PC-9 (cell line): ENCODE data around the gene RPGRIP1L. TPM values are rescaled to one million over a fixed set of nuclear protein-coding genes. Genes with fewer than 3 reads are reported as not detected.

Source experiments
- BruUV-seq: library from RNA; stranded (reverse); fragments of 400-500 nt; replicated peaks from 2 replicates; lab custom pipeline; 2021; lab: Mats Ljungman, UMichigan
- CTCF ChIA-PET: fragments of 300-600 bp; sonication (Branson Sonifier 250); formaldehyde crosslinking; loops from one replicate; lab custom pipeline; 2022; ENCODE audit warnings: antibody characterized with exemption; lab: Charles Lee
- POLR2A ChIA-PET: fragments of 300-600 bp; sonication (Branson Sonifier 250); formaldehyde crosslinking; loops from one replicate; lab custom pipeline; 2022; ENCODE audit warnings: antibody characterized with exemption; ENCODE audit not compliant: unreplicated experiment; lab: Charles Lee
- DNase-seq, 2 experiments: peaks; one replicate each; pipeline versions ENCODE4 v3.0.0 to v3.0.0-alpha.2; 2015 to 2022; ENCODE audit warnings: mixed read lengths in 1 of 2
- H2AFZ ChIP-seq: fragments of 200-600 bp; sonication (generic); 2 replicates; pipeline ENCODE4 v1.8.1; 2017; ENCODE audit warnings: antibody characterized with exemption
- H3F3A ChIP-seq: fragments of 200-600 bp; sonication (generic); 2 replicates; pipeline ENCODE4 v1.8.1; 2017; ENCODE audit warnings: antibody characterized with exemption, mild to moderate bottlenecking, low read depth; ENCODE audit not compliant: insufficient read depth
- H3K27ac ChIP-seq: fragments of 200-600 bp; sonication (generic); 2 replicates; pipeline ENCODE4 v1.6.1; 2016; ENCODE audit warnings: mixed run types
- H3K27me3 ChIP-seq: fragments of 200-600 bp; sonication (generic); 2 replicates; pipeline ENCODE4 v1.6.1; 2016; ENCODE audit warnings: low read depth, mixed run types; ENCODE audit not compliant: insufficient read depth
- H3K36me3 ChIP-seq: fragments of 200-600 bp; sonication (generic); 2 replicates; pipeline ENCODE4 v1.6.1; 2016; ENCODE audit warnings: low read depth, mixed run types
- H3K4me1 ChIP-seq: fragments of 200-600 bp; sonication (generic); replicated peaks from 2 replicates; pipeline ENCODE4 v1.6.1; 2016; ENCODE audit warnings: mixed run types; ENCODE audit not compliant: insufficient read depth
- H3K4me2 ChIP-seq: fragments of 200-600 bp; sonication (generic); 2 replicates; pipeline ENCODE4 v1.6.1; 2017; ENCODE audit warnings: mixed run types
- H3K4me3 ChIP-seq: fragments of 200-600 bp; sonication (generic); 2 replicates; pipeline ENCODE4 v1.6.1; 2016; ENCODE audit warnings: mixed run types
- H3K79me2 ChIP-seq: fragments of 200-600 bp; sonication (generic); 2 replicates; pipeline ENCODE4 v1.6.1; 2017; ENCODE audit warnings: low read depth, mixed run types
- H3K9me2 ChIP-seq: fragments of 200-600 bp; sonication (generic); 2 replicates; pipeline ENCODE4 v1.8.1; 2017; ENCODE audit warnings: mild to moderate bottlenecking; ENCODE audit not compliant: insufficient read depth
- H3K9me3 ChIP-seq: fragments of 200-600 bp; sonication (generic); 2 replicates; pipeline ENCODE4 v1.8.1; 2016; ENCODE audit warnings: low read depth; ENCODE audit not compliant: insufficient read depth
- H4K20me1 ChIP-seq: fragments of 200-600 bp; sonication (generic); 2 replicates; pipeline ENCODE4 v1.8.1; 2017; ENCODE audit not compliant: insufficient read depth
- EZH2 ChIP-seq: fragments of 200-600 bp; sonication (generic); IDR thresholded peaks from 2 replicates; pipeline ENCODE4 v1.8.0; 2017; ENCODE audit warnings: antibody characterized with exemption, low read depth
- intact Hi-C: fragments of 100-400 bp; cut with micrococcal nuclease; formaldehyde crosslinking; loops from one replicate; pipeline ENCODE4 v1.10.0; 2022; ENCODE audit not compliant: unreplicated experiment
- total RNA-seq: library from RNA; stranded (reverse); gene quantifications from 2 replicates; pipeline ENCODE4 v1.2.3, GENCODE V29; 2021
- TF ChIP-seq, protein P1 (sequence below): fragments of 200-600 bp; sonication (generic); conservative IDR thresholded peaks from 2 replicates; pipeline ENCODE4 v1.6.1; 2017; ENCODE audit warnings: mixed run types, antibody characterized with exemption, mild to moderate bottlenecking, moderate library complexity

Gene RPGRIP1L
- total RNA-seq, 1 experiment from 2014 or later, result 14.0 TPM

- no peaks in the 10 kb centered on the region for H4K20me1 ChIP-seq
- H3K79me2 ChIP-seq, result no peaks in the 10 kb centered on the region
- ChIA-PET POLR2A (no interaction called here), CTCF (no interaction called here)
- intact Hi-C loops, result no loop called here
- no peak overlapping the region for H3K4me3 ChIP-seq
- no peak overlapping the region for H3K4me2 ChIP-seq
- no peak overlapping the region for H2AFZ ChIP-seq
- no peaks in the 10 kb centered on the region for H3K27me3 ChIP-seq
- BruUV-seq, result no TSS peak
- H3K9me2 ChIP-seq, result no peaks in the 10 kb centered on the region; the same call in 1 of the 2 replicates
- no peaks in the 10 kb centered on the region for H3K9me3 ChIP-seq
- no peak for DNase-seq
- no peaks in the 10 kb centered on the region for H3K36me3 ChIP-seq
- no peaks in the 10 kb centered on the region for H3K4me1 ChIP-seq
- TF ChIP-seq EZH2, result no peak
- TF ChIP-seq, protein P1, sequence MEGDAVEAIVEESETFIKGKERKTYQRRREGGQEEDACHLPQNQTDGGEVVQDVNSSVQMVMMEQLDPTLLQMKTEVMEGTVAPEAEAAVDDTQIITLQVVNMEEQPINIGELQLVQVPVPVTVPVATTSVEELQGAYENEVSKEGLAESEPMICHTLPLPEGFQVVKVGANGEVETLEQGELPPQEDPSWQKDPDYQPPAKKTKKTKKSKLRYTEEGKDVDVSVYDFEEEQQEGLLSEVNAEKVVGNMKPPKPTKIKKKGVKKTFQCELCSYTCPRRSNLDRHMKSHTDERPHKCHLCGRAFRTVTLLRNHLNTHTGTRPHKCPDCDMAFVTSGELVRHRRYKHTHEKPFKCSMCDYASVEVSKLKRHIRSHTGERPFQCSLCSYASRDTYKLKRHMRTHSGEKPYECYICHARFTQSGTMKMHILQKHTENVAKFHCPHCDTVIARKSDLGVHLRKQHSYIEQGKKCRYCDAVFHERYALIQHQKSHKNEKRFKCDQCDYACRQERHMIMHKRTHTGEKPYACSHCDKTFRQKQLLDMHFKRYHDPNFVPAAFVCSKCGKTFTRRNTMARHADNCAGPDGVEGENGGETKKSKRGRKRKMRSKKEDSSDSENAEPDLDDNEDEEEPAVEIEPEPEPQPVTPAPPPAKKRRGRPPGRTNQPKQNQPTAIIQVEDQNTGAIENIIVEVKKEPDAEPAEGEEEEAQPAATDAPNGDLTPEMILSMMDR, result no peak
- H3K27ac ChIP-seq, result no peak overlapping the region
- H3F3A ChIP-seq, result no peaks in the 10 kb centered on the region
These were observed 83.2 kb downstream of the RPGRIP1L start for GRCh38 chr16:53620476-53620875.

GRCh38 chr16:53619235-53619634 is 84.4 kb downstream of the RPGRIP1L start:
- H3F3A ChIP-seq, result 0 out of 2 replicates have a peak, but pooled peaks cover 2% of the 10 kb centered on the region
- intact Hi-C loops, result no loop called here
- ChIA-PET CTCF (no interaction called here), POLR2A (no interaction called here)
- no peak for DNase-seq
- no peaks in the 10 kb centered on the region for H3K36me3 ChIP-seq
- no peak overlapping the region for H2AFZ ChIP-seq
- no peak overlapping the region for H3K27ac ChIP-seq
- BruUV-seq, result no TSS peak
- no peaks in the 10 kb centered on the region; the same call in 1 of the 2 replicates for H3K9me2 ChIP-seq
- H3K79me2 ChIP-seq, result no peaks in the 10 kb centered on the region
- H3K27me3 ChIP-seq, result no peaks in the 10 kb centered on the region
- no peak for TF ChIP-seq EZH2
- TF ChIP-seq, protein P1, result no peak
- H3K9me3 ChIP-seq, result no peaks in the 10 kb centered on the region
- H3K4me3 ChIP-seq, result no peak overlapping the region
- H4K20me1 ChIP-seq, result no peaks in the 10 kb centered on the region
- H3K4me2 ChIP-seq, result no peak overlapping the region
- H3K4me1 ChIP-seq, result no peaks in the 10 kb centered on the region

DNA sequence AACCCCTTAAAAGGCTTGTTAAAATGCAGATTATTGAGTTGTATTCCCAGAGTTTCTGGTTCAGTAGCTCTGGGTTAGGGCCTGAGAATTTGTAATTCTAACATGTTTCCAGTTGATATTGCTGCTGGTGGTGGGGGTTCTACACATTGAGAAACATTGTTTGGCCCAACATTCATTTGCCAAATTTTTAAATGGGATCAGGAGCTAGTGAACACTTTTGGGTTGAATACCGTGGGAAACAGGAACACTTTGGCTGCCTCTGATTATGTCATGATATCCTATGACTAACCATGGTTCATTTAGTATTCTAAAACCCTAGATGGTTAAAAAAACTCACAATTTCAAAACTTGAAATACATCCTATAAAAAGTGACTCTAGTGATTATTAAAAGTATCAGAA is 89.3 kb downstream of the RPGRIP1L start:
- Histone ChIP-seq H2AFZ (no peak overlapping the region), H3K4me1 (no peaks in the 10 kb centered on the region), H3K79me2 (no peaks in the 10 kb centered on the region), H3K36me3 (no peaks in the 10 kb centered on the region), H3K27ac (no peak overlapping the region), H3K9me2 (no peaks in the 10 kb centered on the region; the same call in 1 of the 2 replicates), H3K9me3 (no peaks in the 10 kb centered on the region), H4K20me1 (no peaks in the 10 kb centered on the region), H3K27me3 (no peaks in the 10 kb centered on the region), H3K4me2 (no peak overlapping the region), H3F3A (0 out of 2 replicates have a peak, but pooled peaks cover 2% of the 10 kb centered on the region), H3K4me3 (no peak overlapping the region)
- intact Hi-C loops, result no loop called here
- DNase-seq, result no peak
- POLR2A ChIA-PET, result no interaction called here
- CTCF ChIA-PET, result no interaction called here
- TF ChIP-seq EZH2, result no peak
- TF ChIP-seq, protein P1, result no peak
- BruUV-seq, result no TSS peak
